Measurements from ENCODE around the gene PDE1C.

- no peak for TF ChIP-seq POLR2AphosphoS5 (IDR thresholded peaks at IDR 0.05; ENCODE audit: low read depth, low read length)
- no peak for TF ChIP-seq SIN3A (IDR thresholded peaks at IDR 0.05; ENCODE audit: borderline replicate concordance, insufficient read depth, low read length)
- TF ChIP-seq TAF1 (IDR thresholded peaks at IDR 0.05; ENCODE audit: borderline replicate concordance, insufficient read depth, low read length): no peak
Observed at GRCh38 chr7:32078824-32079223, 8.6 kb upstream of the PDE1C start.
